ENCODE measurements around the gene TTLL5.

DNA sequence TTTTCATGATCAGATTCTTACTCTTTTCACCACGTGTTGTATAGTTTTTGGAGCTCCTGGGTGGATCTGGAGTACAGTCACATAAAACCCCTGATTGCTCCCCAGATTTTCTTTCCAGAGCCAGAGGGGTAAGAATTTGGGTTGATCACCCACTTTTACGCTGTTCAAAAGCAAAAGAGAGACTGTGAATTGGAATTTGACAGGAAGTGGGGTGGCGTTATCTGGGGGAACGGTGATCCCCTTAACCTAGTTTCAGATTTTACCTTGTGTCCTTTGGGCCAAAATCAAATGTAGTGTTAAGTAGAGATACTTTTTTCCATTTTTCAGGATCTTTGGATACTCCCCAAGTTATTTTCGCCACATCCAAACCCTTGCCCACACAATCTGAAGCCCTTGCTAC lies 245.2 kb downstream of the TTLL5 start:
- no peak for TF ChIP-seq CTCF (conservative IDR thresholded peaks at IDR 0.05 in 1 of 2, IDR thresholded peaks at IDR 0.05 in 1 of 2; ENCODE audit: low read depth in 1 of 2, low read length in 2 of 2)
- no peak for TF ChIP-seq EZH2 (IDR thresholded peaks at IDR 0.05; ENCODE audit: low read length, missing control alignments)
